GM19467 (cell line): ENCODE measurements around the gene ITGA11.

ENCODE experiments used
- ATAC-seq: cut with Tn5 transposase; IDR thresholded peaks from one replicate; pipeline ENCODE4 v1.9.1; 2021; ENCODE audit warnings: mild to moderate bottlenecking, moderate library complexity; ENCODE audit not compliant: unreplicated experiment

ITGA11 gene

GRCh38 chr15:68413363-68414205 is 18.4 kb downstream of the ITGA11 start:
- ATAC-seq, result no peak

- ATAC-seq, result no peak
Observed at GRCh38 chr15:68412218-68412617, 19.7 kb downstream of the ITGA11 start.

- no peak for ATAC-seq
Observed at GRCh38 chr15:68411735-68412134, 20.2 kb downstream of the ITGA11 start.

GRCh38 chr15:68411343-68411675 is 20.7 kb downstream of the ITGA11 start:
- no peak for ATAC-seq

GRCh38 chr15:68410466-68411342 is 21.3 kb downstream of the ITGA11 start:
- no peak for ATAC-seq

GRCh38 chr15:68409736-68410370 is 22.1 kb downstream of the ITGA11 start:
- ATAC-seq, result no peak

- ATAC-seq, result no peak
Observed at GRCh38 chr15:68408971-68409370, 23.0 kb downstream of the ITGA11 start.

- no peak for ATAC-seq
Observed at GRCh38 chr15:68407886-68408881, 23.8 kb downstream of the ITGA11 start.

GRCh38 chr15:68407141-68407885 is 24.6 kb downstream of the ITGA11 start:
- no peak for ATAC-seq

- ATAC-seq, result no peak
Observed at GRCh38 chr15:68405378-68406250, 26.3 kb downstream of the ITGA11 start.

GRCh38 chr15:68404056-68404798 is 27.7 kb downstream of the ITGA11 start:
- ATAC-seq, result no peak

- ATAC-seq, result no peak
Observed at GRCh38 chr15:68403161-68403941, 28.6 kb downstream of the ITGA11 start.

- ATAC-seq, result no peak
Observed at GRCh38 chr15:68402432-68403160, 29.4 kb downstream of the ITGA11 start.

- ATAC-seq, result no peak
Observed at GRCh38 chr15:68401496-68402431, 30.2 kb downstream of the ITGA11 start.

GRCh38 chr15:68400066-68400456 is 31.9 kb downstream of the ITGA11 start:
- no peak for ATAC-seq
